ENCODE results near the gene TGFBR3. TPM values are rescaled to one million over a fixed set of nuclear protein-coding genes. Genes with fewer than 3 reads are reported as not detected.

The TGFBR3 gene
- total RNA-seq, 1 experiment from 2014 or later, result 14.5 TPM

GRCh38 chr1:91635763-91636162 is 250.2 kb downstream of the TGFBR3 start:
- ATAC-seq (no peak; the same call in 1 of the 2 replicates), DNase-seq (ENCODE audit: low read depth, low spot score) (no peak)
- Histone ChIP-seq H3K36me3 (ENCODE audit: control insufficient read depth, insufficient read depth, low read length) (no peaks in the 10 kb centered on the region), H3K27ac (ENCODE audit: low read length) (no peak overlapping the region), H3K9me3 (ENCODE audit: control insufficient read depth, insufficient read depth, low read depth, low read length) (no peaks in the 10 kb centered on the region), H3K4me3 (ENCODE audit: low read depth in 2 of 2, low read length in 2 of 2) (no peak overlapping the region), H3K4me1 (ENCODE audit: control insufficient read depth, insufficient read depth, low read length) (no peaks in the 10 kb centered on the region), H3K27me3 (ENCODE audit: control insufficient read depth, insufficient read depth, low read length) (no peaks in the 10 kb centered on the region)
- intact Hi-C loops (cut with micrococcal nuclease; ENCODE audit: unreplicated experiment), result no loop called here
- in situ Hi-C loops (cut with HindIII; ENCODE audit: low pct_unique_long_range_greater_than_20kb, low sequenced_read_pairs), result no loop called here
- ChIA-PET CTCF (no interaction called here), POLR2A (no interaction called here)
- TF ChIP-seq TCF7L2 (IDR thresholded peaks at IDR 0.05; ENCODE audit: low read depth, low read length), result no peak
- TF ChIP-seq SIN3A (IDR thresholded peaks at IDR 0.05; ENCODE audit: borderline replicate concordance, insufficient read depth, low read depth, low read length), result no peak
- no peak for TF ChIP-seq REST (IDR thresholded peaks at IDR 0.05; ENCODE audit: insufficient read depth in 1 of 2, low read depth in 2 of 2, low read length in 1 of 2)
- TF ChIP-seq CTCF (IDR thresholded peaks at IDR 0.05), result no peak
- TF ChIP-seq POLR2AphosphoS5 (IDR thresholded peaks at IDR 0.05; ENCODE audit: low read depth, low read length), result no peak
- no TSS peak for BruUV-seq (replicated peaks)

- intact Hi-C loops (cut with micrococcal nuclease; ENCODE audit: unreplicated experiment) (no loop called here), in situ Hi-C loops (cut with HindIII; ENCODE audit: low pct_unique_long_range_greater_than_20kb, low sequenced_read_pairs) (no loop called here)
- H3K36me3 ChIP-seq (ENCODE audit: control insufficient read depth, insufficient read depth, low read length), result no peaks in the 10 kb centered on the region
- no peaks in the 10 kb centered on the region for H3K9me3 ChIP-seq (ENCODE audit: control insufficient read depth, insufficient read depth, low read depth, low read length)
- BruUV-seq (replicated peaks), result no TSS peak
- H3K27me3 ChIP-seq (ENCODE audit: control insufficient read depth, insufficient read depth, low read length), result no peaks in the 10 kb centered on the region
- TF ChIP-seq CTCF (IDR thresholded peaks at IDR 0.05) (no peak), REST (IDR thresholded peaks at IDR 0.05; ENCODE audit: insufficient read depth in 1 of 2, low read depth in 2 of 2, low read length in 1 of 2) (no peak), POLR2AphosphoS5 (IDR thresholded peaks at IDR 0.05; ENCODE audit: low read depth, low read length) (no peak), SIN3A (IDR thresholded peaks at IDR 0.05; ENCODE audit: borderline replicate concordance, insufficient read depth, low read depth, low read length) (no peak), TCF7L2 (IDR thresholded peaks at IDR 0.05; ENCODE audit: low read depth, low read length) (no peak)
- no peak overlapping the region for H3K27ac ChIP-seq (ENCODE audit: low read length)
- ATAC-seq (no peak), DNase-seq (ENCODE audit: low read depth, low spot score) (no peak)
- no peaks in the 10 kb centered on the region for H3K4me1 ChIP-seq (ENCODE audit: control insufficient read depth, insufficient read depth, low read length)
- H3K4me3 ChIP-seq (ENCODE audit: low read depth in 2 of 2, low read length in 2 of 2), result no peak overlapping the region
- ChIA-PET POLR2A (no interaction called here), CTCF (no interaction called here)
These were observed 252.5 kb downstream of the TGFBR3 start for GRCh38 chr1:91633438-91633837.

Measured in Panc1 (cell line).